Sigmoid colon (tissue), 7 donors: ENCODE measurements around the gene CREBZF. TPM values are rescaled to one million over a fixed set of nuclear protein-coding genes. Genes with fewer than 3 reads are reported as not detected.

Experiments used
- DNase-seq: peaks from one replicate; pipeline ENCODE4 v3.0.0-alpha.2; 2019
- H3K27ac ChIP-seq, 4 donors: fragments of 200-600 bp; sonication (generic); one replicate each; pipeline ENCODE4 v1.5.1; 2016 to 2019; ENCODE audit warnings: mild to moderate bottlenecking in 1 of 4
- H3K27me3 ChIP-seq, 3 donors: fragments of 200-600 bp; sonication (generic); one replicate each; pipeline ENCODE4 v1.5.1; 2019; ENCODE audit warnings: mild to moderate bottlenecking in 1 of 3
- H3K36me3 ChIP-seq, 4 donors: fragments of 200-600 bp; sonication (generic); one replicate each; pipeline ENCODE4 v1.5.1; 2016 to 2019
- H3K4me1 ChIP-seq, 4 donors: fragments of 200-600 bp; sonication (generic); one replicate each; pipeline ENCODE4 v1.5.1; 2017 to 2019
- H3K4me3 ChIP-seq, 4 donors: fragments of 200-600 bp; sonication (generic); one replicate each; pipeline ENCODE4 v1.5.1; 2017 to 2019; ENCODE audit warnings: mild to moderate bottlenecking in 2 of 4, moderate library complexity in 1 of 4
- H3K9me3 ChIP-seq, 4 donors: fragments of 200-600 bp in 3 of 4; sonication (generic) in 3 of 4; one replicate each; pipeline versions ENCODE4 v1.5.1 to v1.6.1; 2013 to 2019
- EP300 ChIP-seq, 4 donors: sonication (generic); formaldehyde crosslinking; IDR thresholded peaks; one replicate each; pipeline ENCODE4 v1.6.1; 2017; ENCODE audit warnings: antibody characterized with exemption in 4 of 4
- POLR2A ChIP-seq, 2 donors: fragments of 450-650 bp; IDR thresholded peaks; one replicate each; pipeline ENCODE4 v1.6.1; 2016; ENCODE audit warnings: antibody characterized with exemption in 2 of 2, mild to moderate bottlenecking in 2 of 2, moderate library complexity in 2 of 2
- POLR2AphosphoS5 ChIP-seq, 4 donors: sonication (generic); formaldehyde crosslinking; IDR thresholded peaks; one replicate each; pipeline ENCODE4 v1.6.1; 2017; ENCODE audit warnings: antibody characterized with exemption in 4 of 4
- WGBS, 2 donors: extraction: QIAGEN DNeasy Blood & Tissue Kit; methylation state at CpG; one replicate each; pipeline ENCODE4 v1.1.7; 2013; 5-methylcytosine and 5-hydroxymethylcytosine counted together
- intact Hi-C: fragments of 100-400 bp; cut with DNase I; formaldehyde crosslinking; loops from one replicate; pipeline ENCODE4 v1.15.1; 2023
- polyA plus RNA-seq, 3 donors: library from polyadenylated mRNA; stranded (reverse); fragments of 200-250 nt; gene quantifications; one replicate each; pipeline ENCODE4 v1.2.3, GENCODE V29; 2013
- total RNA-seq, 4 donors: library from RNA; depleted of rRNA; stranded (reverse); fragments of >200 nt; gene quantifications; one replicate each; pipeline ENCODE4 v1.1.0, GENCODE V29; 2016
- TF ChIP-seq, protein P1 (sequence below), 4 experiments: fragments of 450-650 bp in 3 of 4; fragments of 200-600 bp in 1 of 4; IDR thresholded peaks; one replicate each; pipeline ENCODE4 v1.5.1; 2016 to 2019; ENCODE audit warnings: antibody characterized with exemption in 4 of 4, mild to moderate bottlenecking in 3 of 4, moderate library complexity in 2 of 4
- donor health status: healthy with polysubstance abuse.
- donor health status: Bipolar disorder and iron deficiency.
- donor health status: healthy.

CREBZF gene, protein sequence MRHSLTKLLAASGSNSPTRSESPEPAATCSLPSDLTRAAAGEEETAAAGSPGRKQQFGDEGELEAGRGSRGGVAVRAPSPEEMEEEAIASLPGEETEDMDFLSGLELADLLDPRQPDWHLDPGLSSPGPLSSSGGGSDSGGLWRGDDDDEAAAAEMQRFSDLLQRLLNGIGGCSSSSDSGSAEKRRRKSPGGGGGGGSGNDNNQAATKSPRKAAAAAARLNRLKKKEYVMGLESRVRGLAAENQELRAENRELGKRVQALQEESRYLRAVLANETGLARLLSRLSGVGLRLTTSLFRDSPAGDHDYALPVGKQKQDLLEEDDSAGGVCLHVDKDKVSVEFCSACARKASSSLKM
- total RNA-seq (10 to 100 TPM; 50.3 to 75.6 (median 61.8) TPM), polyA plus RNA-seq (10 to 100 TPM in 2 of 3 donors, 1 to 10 TPM in 1; 9.9 to 27.5 (median 15.0) TPM)

DNA sequence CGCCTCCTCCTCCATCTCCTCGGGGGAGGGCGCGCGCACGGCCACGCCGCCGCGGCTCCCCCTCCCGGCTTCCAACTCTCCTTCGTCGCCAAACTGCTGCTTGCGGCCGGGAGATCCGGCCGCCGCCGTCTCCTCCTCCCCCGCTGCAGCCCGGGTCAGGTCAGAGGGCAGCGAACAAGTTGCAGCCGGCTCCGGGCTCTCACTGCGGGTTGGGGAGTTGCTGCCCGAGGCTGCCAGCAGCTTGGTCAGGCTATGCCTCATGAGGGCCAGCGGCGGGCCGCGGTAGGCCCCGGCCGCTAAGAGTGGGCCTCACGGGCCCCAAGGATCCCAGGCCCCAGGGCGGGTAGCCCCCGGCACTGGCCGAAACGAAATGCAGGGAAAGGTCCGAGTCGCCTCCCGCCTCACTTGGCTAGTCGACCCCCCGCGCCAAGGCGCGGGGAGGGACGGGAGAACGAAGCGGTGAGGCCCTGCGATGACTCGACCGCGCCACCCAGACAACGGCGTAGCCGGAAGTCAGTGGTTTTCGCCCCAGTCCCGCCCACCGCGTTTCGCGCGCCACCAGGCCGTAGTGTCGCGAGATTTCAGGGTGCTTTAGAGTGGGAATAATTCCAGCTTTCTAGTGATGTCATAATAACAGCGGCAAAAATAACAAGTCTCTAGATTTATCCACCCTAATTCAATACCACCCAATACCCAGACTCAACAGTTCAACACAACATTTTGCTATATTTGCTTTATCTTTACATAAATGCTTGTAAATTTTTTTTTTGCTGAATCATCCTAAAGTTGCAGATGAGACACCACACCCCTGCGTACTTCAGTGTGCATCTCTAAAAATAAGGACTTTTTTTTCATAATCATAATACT lies at the start of gene CREBZF:
Gene CREBZF, minus strand, starts transcription at position 515 of the 867 bp plus-strand sequence. Its CDS starts 254 bp downstream, at position 261.
- TF ChIP-seq, protein P1, sequence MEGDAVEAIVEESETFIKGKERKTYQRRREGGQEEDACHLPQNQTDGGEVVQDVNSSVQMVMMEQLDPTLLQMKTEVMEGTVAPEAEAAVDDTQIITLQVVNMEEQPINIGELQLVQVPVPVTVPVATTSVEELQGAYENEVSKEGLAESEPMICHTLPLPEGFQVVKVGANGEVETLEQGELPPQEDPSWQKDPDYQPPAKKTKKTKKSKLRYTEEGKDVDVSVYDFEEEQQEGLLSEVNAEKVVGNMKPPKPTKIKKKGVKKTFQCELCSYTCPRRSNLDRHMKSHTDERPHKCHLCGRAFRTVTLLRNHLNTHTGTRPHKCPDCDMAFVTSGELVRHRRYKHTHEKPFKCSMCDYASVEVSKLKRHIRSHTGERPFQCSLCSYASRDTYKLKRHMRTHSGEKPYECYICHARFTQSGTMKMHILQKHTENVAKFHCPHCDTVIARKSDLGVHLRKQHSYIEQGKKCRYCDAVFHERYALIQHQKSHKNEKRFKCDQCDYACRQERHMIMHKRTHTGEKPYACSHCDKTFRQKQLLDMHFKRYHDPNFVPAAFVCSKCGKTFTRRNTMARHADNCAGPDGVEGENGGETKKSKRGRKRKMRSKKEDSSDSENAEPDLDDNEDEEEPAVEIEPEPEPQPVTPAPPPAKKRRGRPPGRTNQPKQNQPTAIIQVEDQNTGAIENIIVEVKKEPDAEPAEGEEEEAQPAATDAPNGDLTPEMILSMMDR (IDR thresholded peaks at IDR 0.05), result no peak
- TF ChIP-seq POLR2A (IDR thresholded peaks at IDR 0.05) (peak; percentile 97), EP300 (IDR thresholded peaks at IDR 0.05) (no peak), POLR2AphosphoS5 (IDR thresholded peaks at IDR 0.05) (peak; percentile 98 to 99 (median 99))
- intact Hi-C loops, result loop anchor here (1.0 to 10.0 kb wide), 4 partner anchors 22 to 580 kb away; partner anchors contain the start of genes CCDC89, EED and TMEM126B
- peaks cover 0 to 18% (median 0%) of the 10 kb centered on the region in 4 donors for H3K36me3 ChIP-seq

DNA sequence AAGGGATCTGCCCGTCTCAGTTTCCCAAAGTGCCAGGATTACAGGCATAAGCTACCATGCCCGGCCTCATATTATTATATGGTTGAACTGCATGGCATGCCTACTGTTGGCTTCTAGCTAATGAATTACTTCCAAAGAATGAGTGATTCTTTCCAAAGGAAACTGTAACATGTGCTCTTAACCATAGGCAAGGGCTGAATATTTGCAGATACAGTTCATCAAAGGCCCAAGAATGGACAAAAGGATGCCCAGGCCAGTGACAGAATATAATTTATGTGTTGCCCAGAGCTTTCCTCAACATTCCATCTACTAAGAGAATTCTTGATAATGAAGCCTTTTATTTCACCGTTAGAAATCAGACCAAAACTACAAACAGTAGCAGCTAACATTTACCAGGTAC lies 48.0 kb upstream of the CREBZF start:
- H3K27me3 ChIP-seq, result no peaks in the 10 kb centered on the region
- H3K4me3 ChIP-seq, result no peak overlapping the region
- no peak overlapping the region for H3K27ac ChIP-seq
- TF ChIP-seq POLR2AphosphoS5 (IDR thresholded peaks at IDR 0.05) (no peak), POLR2A (IDR thresholded peaks at IDR 0.05) (no peak), EP300 (IDR thresholded peaks at IDR 0.05) (no peak)
- H3K36me3 ChIP-seq, result no peaks in the 10 kb centered on the region
- H3K9me3 ChIP-seq, result no peaks in the 10 kb centered on the region
- intact Hi-C loops, result no loop called here
- DNase-seq, result no peak
- 93 to 97% methylated on average over 3 of the region's 3 CpGs for WGBS, 2 donors
- no peaks in the 10 kb centered on the region for H3K4me1 ChIP-seq

More for the DNA sequence above, at the start of gene CREBZF:
- peak; percentile 97 for DNase-seq
- H3K27me3 ChIP-seq, result no peaks in the 10 kb centered on the region
- peak within 1 kb of the TSS; percentile 96 to 99 (median 98) for H3K27ac ChIP-seq
- peaks cover 0 to 39% (median 35%) of the 10 kb centered on the region in 4 donors for H3K4me1 ChIP-seq
- 0 to 1% methylated on average over 67 of the region's 67 CpGs for WGBS, 2 donors
- peak within 1 kb of the TSS; percentile 81 to 94 (median 90) for H3K4me3 ChIP-seq
- H3K9me3 ChIP-seq, result no peaks in the 10 kb centered on the region

DNA sequence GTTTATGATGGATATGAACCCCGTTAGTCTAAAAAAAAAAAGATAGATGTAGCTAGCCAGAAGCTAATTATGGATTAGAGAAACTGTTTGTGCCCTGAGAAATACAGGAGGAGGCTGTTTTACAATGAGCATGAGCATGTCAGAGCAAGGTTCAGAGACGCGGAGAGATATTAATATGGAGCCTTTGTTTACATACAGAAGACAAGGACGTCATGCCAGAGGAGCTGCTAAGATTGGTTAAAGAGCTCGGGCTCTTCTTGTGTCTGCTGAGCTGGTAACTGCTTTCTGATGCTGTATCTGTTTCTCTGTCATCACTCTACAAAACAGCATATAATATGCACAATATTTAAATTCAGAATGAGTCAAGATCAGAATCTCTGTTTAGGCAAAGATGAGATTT lies 46.0 kb upstream of the CREBZF start:
- no peak overlapping the region for H3K27ac ChIP-seq
- no peaks in the 10 kb centered on the region for H3K36me3 ChIP-seq
- no peak overlapping the region for H3K4me3 ChIP-seq
- no peak for TF ChIP-seq EP300 (IDR thresholded peaks at IDR 0.05)
- no peak for TF ChIP-seq POLR2AphosphoS5 (IDR thresholded peaks at IDR 0.05)
- TF ChIP-seq POLR2A (IDR thresholded peaks at IDR 0.05), result no peak
- TF ChIP-seq, protein P1 (IDR thresholded peaks at IDR 0.05), result no peak
- no peaks in the 10 kb centered on the region for H3K9me3 ChIP-seq
- DNase-seq, result no peak
- H3K4me1 ChIP-seq, result no peaks in the 10 kb centered on the region
- intact Hi-C loops, result no loop called here
- WGBS, 2 donors, result 19 to 57% methylated on average over 5 of the region's 5 CpGs
- H3K27me3 ChIP-seq, result no peaks in the 10 kb centered on the region

DNA sequence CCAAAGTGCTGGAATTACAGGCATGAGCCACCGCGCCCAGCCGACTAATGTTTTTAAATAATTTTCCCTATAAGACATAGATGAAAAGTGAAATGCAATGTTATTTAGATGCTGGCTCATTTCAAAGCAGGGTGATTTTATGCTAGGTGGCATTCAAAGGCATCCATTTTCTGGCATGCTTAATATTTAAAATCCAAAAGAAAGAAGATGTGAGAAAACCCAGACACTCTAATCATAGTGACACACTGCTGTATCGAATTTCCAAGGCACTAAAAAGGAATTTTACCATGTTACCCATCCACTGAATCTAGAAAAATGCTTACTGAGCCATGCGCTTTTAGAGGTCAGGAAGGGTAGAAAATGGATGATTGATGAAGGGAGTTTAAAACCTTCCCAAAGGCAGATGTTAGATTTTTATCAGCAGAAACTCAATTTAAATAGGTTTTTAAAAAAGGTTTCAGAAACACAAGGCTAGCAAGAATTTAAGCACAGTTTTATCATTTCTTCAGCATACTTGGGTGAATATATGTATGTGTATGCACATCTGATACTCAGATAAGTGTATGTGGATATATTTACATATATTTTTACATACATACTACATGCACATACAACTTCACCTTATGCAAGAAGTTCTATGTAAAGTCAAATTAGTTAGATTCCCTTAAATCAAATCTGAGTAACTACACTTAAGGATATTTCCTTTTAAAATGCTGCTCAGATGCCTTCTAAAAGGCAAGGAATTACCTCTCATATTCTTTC lies 45.2 kb upstream of the CREBZF start:
- Histone ChIP-seq H3K36me3 (no peaks in the 10 kb centered on the region), H3K9me3 (no peaks in the 10 kb centered on the region), H3K4me1 (no peaks in the 10 kb centered on the region), H3K27ac (no peak overlapping the region), H3K27me3 (no peaks in the 10 kb centered on the region), H3K4me3 (no peak overlapping the region)
- intact Hi-C loops, result no loop called here
- DNase-seq, result no peak
- TF ChIP-seq POLR2AphosphoS5 (IDR thresholded peaks at IDR 0.05) (no peak), EP300 (IDR thresholded peaks at IDR 0.05) (no peak), POLR2A (IDR thresholded peaks at IDR 0.05) (no peak)
- TF ChIP-seq, protein P1 (IDR thresholded peaks at IDR 0.05), result no peak
- WGBS, 2 donors, result 93 to 96% methylated on average over 5 of the region's 5 CpGs
